GM12878 (cell line): ENCODE results near the gene ZNF775. TPM values are rescaled to one million over a fixed set of nuclear protein-coding genes. Genes with fewer than 3 reads are reported as not detected.

Source experiments
- BCL3 ChIP-seq: IDR thresholded peaks from 2 replicates; pipeline ENCODE4 v1.6.1; 2011; ENCODE audit warnings: borderline replicate concordance, low read depth, mild to moderate bottlenecking, moderate library complexity, low read length; ENCODE audit not compliant: insufficient read depth, poor library complexity, severe bottlenecking
- CHD4 ChIP-seq: fragments of 200-600 bp; sonication (generic); IDR thresholded peaks from 2 replicates; pipeline ENCODE4 v1.6.1; 2016; ENCODE audit warnings: mild to moderate bottlenecking
- DPF2 ChIP-seq: fragments of 450-650 bp; IDR thresholded peaks from 2 replicates; pipeline ENCODE4 v1.6.1; 2017; ENCODE audit warnings: mild to moderate bottlenecking
- FOXM1 ChIP-seq: IDR thresholded peaks from 2 replicates; pipeline ENCODE4 v1.6.1; 2012; ENCODE audit warnings: low read depth, mild to moderate bottlenecking, inconsistent platforms, low read length, moderate library complexity
- GABPA ChIP-seq: IDR thresholded peaks from 2 replicates; pipeline ENCODE4 v1.6.1; 2014; ENCODE audit warnings: antibody characterized with exemption, low read depth, mild to moderate bottlenecking, inconsistent platforms
- HDAC6 ChIP-seq: fragments of 200-600 bp; sonication (generic); IDR thresholded peaks from one replicate; pipeline ENCODE4 v1.8.0; 2017; ENCODE audit warnings: antibody characterized with exemption; ENCODE audit not compliant: unreplicated experiment
- IKZF2 ChIP-seq, 2 experiments: fragments of 450-650 bp; IDR thresholded peaks; 2 replicates each; pipeline ENCODE4 v1.6.1; 2017; ENCODE audit warnings: mild to moderate bottlenecking in 2 of 2, moderate library complexity in 2 of 2
- JUND ChIP-seq: IDR thresholded peaks from 2 replicates; pipeline ENCODE4 v1.6.1; 2012; ENCODE audit warnings: low read depth, mild to moderate bottlenecking, low read length, improper control_type of control experiment, moderate library complexity
- MLLT1 ChIP-seq: fragments of 450-650 bp; IDR thresholded peaks from 2 replicates; pipeline ENCODE4 v1.6.1; 2016; ENCODE audit warnings: mild to moderate bottlenecking
- NR2C2 ChIP-seq: IDR thresholded peaks from 2 replicates; pipeline ENCODE4 v1.6.1; 2011; ENCODE audit warnings: borderline replicate concordance, low read depth; ENCODE audit not compliant: control insufficient read depth, insufficient read length
- POLR2AphosphoS5 ChIP-seq: IDR thresholded peaks from 2 replicates; pipeline ENCODE4 v1.6.1; 2011; ENCODE audit warnings: mild to moderate bottlenecking, low read length, inconsistent platforms
- PRDM15 ChIP-seq: fragments of 450-650 bp; formaldehyde crosslinking; IDR thresholded peaks from 2 replicates; pipeline ENCODE4 v1.4.0; 2020; ENCODE audit warnings: mild to moderate bottlenecking, moderate library complexity
- SIN3A ChIP-seq: IDR thresholded peaks from 2 replicates; pipeline ENCODE4 v1.6.1; 2012; ENCODE audit warnings: low read depth, low read length, improper control_type of control experiment
- STAT3 ChIP-seq: IDR thresholded peaks from 2 replicates; pipeline ENCODE4 v1.6.1; 2011; ENCODE audit warnings: low read depth, low read length, improper control_type of control experiment
- TBL1XR1 ChIP-seq: IDR thresholded peaks from 2 replicates; pipeline ENCODE4 v1.6.1; 2012; ENCODE audit warnings: low read depth, low read length, improper control_type of control experiment
- ZBTB33 ChIP-seq: fragments of 450-650 bp; IDR thresholded peaks from 2 replicates; pipeline ENCODE4 v1.6.1; 2017; ENCODE audit warnings: mild to moderate bottlenecking
- ZBTB4 ChIP-seq: fragments of 450-650 bp; formaldehyde crosslinking; IDR thresholded peaks from 2 replicates; pipeline ENCODE4 v1.4.0; 2022; ENCODE audit warnings: mild to moderate bottlenecking, moderate library complexity
- ZSCAN29 ChIP-seq: fragments of 450-650 bp; IDR thresholded peaks from 2 replicates; pipeline ENCODE4 v1.6.1; 2017; ENCODE audit warnings: mild to moderate bottlenecking, moderate library complexity
- polyA plus RNA-seq, 11 experiments: library from polyadenylated mRNA; depleted of rRNA in 4 of 11; unstranded in 6 of 11; stranded (reverse) in 5 of 11; fragments of >200 nt; fragmentation: Nextera tagmentation in 4 of 11; fragmentation: Illumina TruSeq in 1 of 11; extraction: Ambion mirVana in 4 of 11; extraction: Trizol in 1 of 11; gene quantifications; 1 replicate in 1 of 11; 2 replicates in 10 of 11; pipeline versions ENCODE4 v1.2.1 to v1.2.3, GENCODE V29; 2011 to 2016; ENCODE audit warnings: inconsistent platforms in 2 of 11, missing spikeins in 2 of 11, low read depth in 1 of 11
- total RNA-seq, 4 experiments: library from RNA; depleted of rRNA in 3 of 4; stranded (reverse); fragments of >200 nt in 3 of 4; fragmentation: Illumina TruSeq in 1 of 4; extraction: Trizol in 1 of 4; gene quantifications; 2 replicates each; pipeline versions ENCODE4 v1.2.1 to v1.2.3, GENCODE V29; 2013 to 2021

The ZNF775 gene
- total and polyA plus RNA-seq, 10 of the 15 experiments (the other 5 are each of a cell fraction or from before 2014, with no cell fraction given), result 0.05 to 14.3 (median 2.1) TPM

GRCh38 chr7:150378115-150378852 is 846 bp upstream of the ZNF775 start (continued):
- TF ChIP-seq MLLT1 (peak; percentile 82), CHD4 (no peak), JUND (no peak), BCL3 (no peak), STAT3 (no peak), DPF2 (no peak), POLR2AphosphoS5 (0 out of 2 replicates have a peak, but pooled peaks have one; percentile 43), IKZF2 (IDR thresholded peaks at IDR 0.05) (peak in 1 of 2 experiments; percentile 51; a peak in 2 of 4 replicates), NR2C2 (no peak), GABPA (no peak), SIN3A (no peak; the same call in 1 of the 2 replicates), PRDM15 (no peak), ZBTB33 (no peak), ZSCAN29 (no peak), FOXM1 (no peak), HDAC6 (no peak), ZBTB4 (no peak), TBL1XR1 (no peak)
